T-helper 1 cell treated with Interleukin-12 subunit alpha and Interleukin-12 subunit beta and Interleukin-4 antibody, amounts not matched to agents 30 ng/mL and 1 ng/mL, for 36 hours (primary cell): ENCODE data around the gene ANKFN1. TPM values are rescaled to one million over a fixed set of nuclear protein-coding genes. Genes with fewer than 3 reads are reported as not detected.
"Not testable (repeated sequence)": the region's sequence is repeated elsewhere in the genome, so short reads cannot be mapped to it uniquely, and the experiment has no call there.

Experiments used
- intact Hi-C: fragments of 100-400 bp; cut with micrococcal nuclease; formaldehyde crosslinking; loops from one replicate; pipeline ENCODE4 v1.15.1; 2024
- total RNA-seq: library from RNA; stranded (reverse); gene quantifications from 2 replicates; pipeline ENCODE4 v1.2.3, GENCODE V29; 2022

Gene ANKFN1
- total RNA-seq, 1 donor from 2014 or later = not detected

DNA sequence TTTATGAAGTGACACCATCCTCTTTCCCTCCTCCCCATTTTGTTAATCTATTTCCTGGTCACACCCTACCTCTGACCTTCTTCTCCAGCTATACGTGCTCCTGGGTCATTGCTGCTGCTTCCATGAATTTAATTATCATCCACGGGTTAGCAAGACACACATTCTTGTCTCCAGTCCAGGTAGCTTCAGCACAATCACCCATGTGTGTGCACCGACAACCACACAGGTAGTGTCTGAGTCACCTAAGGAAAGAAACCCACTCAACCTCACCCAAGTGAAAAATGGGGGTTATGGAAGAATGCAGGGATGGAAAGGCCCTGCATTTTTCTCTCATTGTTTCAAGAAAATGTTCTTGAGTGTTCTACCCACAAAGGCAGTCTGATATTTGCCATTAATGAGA is 135.5 kb downstream of the ANKFN1 start:
- intact Hi-C loops = not testable (repeated sequence)

DNA sequence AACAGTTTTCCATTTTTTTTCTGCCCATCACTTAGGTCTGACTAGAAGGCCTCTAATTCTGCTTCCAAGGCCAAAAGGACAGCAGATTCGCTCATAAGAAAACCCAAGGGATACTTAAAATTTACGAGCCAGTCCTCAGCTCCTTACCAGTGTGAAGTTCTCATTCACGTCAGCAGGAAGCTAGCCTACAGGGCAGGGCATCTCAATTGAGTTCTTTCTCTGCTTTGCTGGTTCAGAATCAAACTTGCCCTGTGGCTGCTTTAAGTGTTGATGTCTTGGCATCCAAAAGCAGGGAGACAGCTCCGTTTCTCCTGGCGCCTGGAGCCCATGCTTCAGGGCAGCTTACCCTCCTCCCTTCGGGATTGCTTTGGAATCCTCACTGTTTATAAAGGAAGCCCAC is 136.0 kb downstream of the ANKFN1 start:
- intact Hi-C loops = no loop called here

- intact Hi-C loops = no loop called here
Measured at GRCh38 chr17:56290101-56290801, 137.0 kb downstream of the ANKFN1 start.

DNA sequence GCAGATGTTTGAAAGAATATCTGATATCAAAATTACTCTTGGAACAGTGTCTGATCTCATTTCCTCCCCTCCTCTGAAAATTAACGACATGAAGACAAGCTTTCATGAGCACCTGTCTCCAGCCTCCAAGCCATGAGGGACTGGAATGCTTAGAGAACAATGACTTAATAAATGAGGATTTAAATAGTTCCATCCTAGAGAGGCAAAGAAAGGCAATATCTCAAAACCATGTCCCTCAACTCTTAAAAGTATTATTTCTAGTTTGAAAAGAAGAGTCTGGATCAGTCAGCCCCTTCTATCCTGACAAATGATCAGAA is 137.5 kb downstream of the ANKFN1 start:
- intact Hi-C loops = no loop called here

- intact Hi-C loops = no loop called here
Measured at GRCh38 chr17:56291226-56291805, 138.0 kb downstream of the ANKFN1 start.

- intact Hi-C loops = no loop called here
Measured at GRCh38 chr17:56292010-56292409, 138.7 kb downstream of the ANKFN1 start.

DNA sequence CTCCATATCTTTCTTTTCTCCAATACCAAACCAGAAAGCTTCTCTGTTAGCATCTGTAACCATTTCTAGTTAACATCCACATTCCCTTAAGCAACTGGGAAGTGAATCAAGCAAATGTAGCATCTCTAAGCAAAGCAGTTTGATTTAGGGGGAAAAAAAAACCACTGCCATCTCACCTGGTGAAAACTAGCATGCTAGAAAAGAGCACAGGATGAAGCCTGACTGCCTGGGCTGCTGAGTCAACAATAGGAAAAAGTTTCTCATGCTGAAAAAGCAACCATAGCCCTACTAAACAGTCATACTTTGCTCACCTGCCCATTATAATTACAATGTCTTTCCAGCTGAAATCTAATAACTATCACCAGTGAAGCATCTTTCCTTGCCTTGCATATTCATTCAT is 139.3 kb downstream of the ANKFN1 start:
- intact Hi-C loops = no loop called here

- intact Hi-C loops = no loop called here
Measured at GRCh38 chr17:56297184-56297583, 143.9 kb downstream of the ANKFN1 start.

DNA sequence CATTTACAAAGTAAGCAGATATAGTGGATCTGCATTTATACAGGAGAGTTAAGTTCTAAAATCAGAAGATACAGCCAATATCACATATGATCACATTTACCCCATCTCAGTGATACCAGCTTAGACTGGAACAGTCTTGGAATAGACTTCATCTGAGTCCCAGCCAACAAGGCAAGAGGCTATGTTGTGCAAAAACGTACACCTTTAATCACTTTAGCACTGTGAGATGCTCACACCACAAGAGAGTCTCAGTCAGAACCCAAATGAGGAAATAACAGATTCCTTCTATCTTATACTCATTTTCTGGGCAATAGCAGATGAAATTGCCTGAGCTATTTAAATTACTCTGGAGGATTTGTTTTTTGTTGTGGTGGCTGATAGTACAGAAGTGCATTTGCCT is 145.6 kb downstream of the ANKFN1 start:
- intact Hi-C loops = no loop called here

GRCh38 chr17:56300144-56300543 is 146.9 kb downstream of the ANKFN1 start:
- intact Hi-C loops = no loop called here

DNA sequence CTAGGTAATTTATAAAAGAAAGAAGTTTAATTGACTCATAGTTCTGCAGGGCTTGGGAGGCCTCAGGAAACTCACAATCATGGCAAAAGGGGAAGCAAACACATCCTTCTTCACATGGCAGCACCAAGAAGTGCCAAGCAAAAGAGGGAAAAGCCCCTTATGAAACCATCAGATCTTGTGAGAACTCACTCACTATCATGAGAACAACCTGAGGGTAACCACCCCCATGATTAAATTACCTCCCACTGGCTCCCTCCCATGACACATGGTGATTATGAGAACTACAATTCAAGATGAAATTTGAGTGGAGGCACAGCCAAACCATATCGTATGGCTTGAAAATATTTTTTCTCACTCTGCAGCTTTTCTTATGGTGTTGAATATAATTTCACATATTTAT is 151.7 kb downstream of the ANKFN1 start:
- intact Hi-C loops = no loop called here

DNA sequence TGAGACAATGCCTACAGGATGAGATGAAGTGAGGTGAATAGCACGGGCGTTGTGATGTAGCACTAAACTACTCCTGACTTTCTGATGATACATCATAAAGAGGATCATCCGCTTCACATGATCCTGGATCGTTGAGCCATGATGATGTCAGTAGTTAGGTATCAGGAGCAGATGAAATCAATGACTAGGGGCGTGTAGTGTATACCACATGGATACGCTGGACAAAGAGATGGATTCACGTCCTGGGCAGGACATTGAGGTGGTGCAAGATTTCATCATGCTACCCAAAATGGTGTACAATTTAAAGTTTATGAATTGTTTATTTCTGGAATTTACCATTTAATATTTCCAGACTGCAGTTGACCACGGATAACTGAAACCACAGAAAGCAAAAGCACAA is 156.6 kb downstream of the ANKFN1 start:
- intact Hi-C loops = no loop called here

DNA sequence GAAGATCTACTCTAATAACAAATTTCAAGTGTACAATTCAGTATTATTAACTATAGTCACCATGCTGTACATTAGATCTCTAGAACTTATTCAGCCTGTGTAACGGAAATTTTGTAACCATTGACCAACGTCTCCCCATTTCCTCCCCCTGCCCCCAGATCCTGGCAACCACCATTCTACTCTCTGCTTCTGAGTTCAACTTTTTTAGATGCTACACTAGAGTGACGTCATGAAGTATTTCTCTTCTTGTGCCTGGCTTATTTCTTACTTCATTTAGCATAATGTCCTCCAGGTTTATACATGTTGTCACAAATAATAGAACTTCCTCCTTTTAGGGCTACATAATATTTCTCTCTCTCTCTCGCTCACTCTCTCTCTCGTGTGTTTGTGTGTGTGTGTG is 157.5 kb downstream of the ANKFN1 start:
- intact Hi-C loops = no loop called here

GRCh38 chr17:56313201-56313600 is 159.9 kb downstream of the ANKFN1 start:
- intact Hi-C loops = no loop called here

DNA sequence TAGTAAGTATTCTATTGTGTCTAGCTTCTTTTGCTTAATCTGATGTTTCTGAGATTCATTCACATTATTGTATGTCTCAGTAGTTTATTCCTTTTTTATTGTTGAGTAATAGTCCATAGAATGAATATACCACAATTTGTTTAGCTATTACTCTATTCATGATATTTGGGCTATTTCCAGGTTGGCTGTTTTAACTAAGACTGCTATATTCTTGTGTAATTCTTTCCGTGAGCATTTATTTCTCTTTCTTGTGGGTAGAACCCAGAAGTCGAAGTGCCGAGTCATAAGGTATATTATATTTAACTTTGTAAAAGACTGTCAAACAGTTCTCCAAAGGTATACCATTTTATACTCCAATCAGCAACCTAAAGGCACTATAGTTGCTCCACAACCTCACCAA is 160.8 kb downstream of the ANKFN1 start:
- intact Hi-C loops = no loop called here

DNA sequence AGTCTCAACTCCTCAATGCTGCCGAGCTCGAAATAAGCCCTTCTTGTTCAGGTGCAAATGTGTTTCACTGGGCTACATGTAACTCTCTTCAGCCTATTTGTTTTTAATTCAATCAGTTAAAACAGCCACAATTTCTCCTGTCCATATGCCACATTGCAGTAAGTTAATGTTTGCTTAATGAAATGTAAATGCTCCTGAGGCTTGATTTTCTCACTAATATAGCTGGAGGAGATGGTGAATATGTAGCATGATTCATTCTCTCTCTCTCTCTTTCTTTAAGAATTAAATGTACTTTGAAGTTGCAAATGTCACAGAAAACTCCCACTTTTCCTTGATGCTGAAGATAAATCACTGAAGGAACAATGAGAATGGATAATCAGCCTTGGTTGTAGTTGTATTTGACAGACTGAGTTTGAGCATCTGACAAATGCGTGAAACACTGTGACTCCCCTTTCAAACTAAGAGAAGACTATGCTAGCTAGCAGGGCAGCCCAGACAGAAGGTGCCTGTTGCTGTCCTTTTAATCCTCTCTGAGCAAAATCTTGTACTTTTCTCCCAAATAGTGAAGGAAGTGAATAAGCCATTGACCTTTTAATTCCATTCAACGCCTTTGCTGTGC is 161.8 kb downstream of the ANKFN1 start:
- intact Hi-C loops = loop anchor here (5.0 kb wide), 2 partner anchors 578 to 598 kb away; no protein-coding TSS in a partner anchor

DNA sequence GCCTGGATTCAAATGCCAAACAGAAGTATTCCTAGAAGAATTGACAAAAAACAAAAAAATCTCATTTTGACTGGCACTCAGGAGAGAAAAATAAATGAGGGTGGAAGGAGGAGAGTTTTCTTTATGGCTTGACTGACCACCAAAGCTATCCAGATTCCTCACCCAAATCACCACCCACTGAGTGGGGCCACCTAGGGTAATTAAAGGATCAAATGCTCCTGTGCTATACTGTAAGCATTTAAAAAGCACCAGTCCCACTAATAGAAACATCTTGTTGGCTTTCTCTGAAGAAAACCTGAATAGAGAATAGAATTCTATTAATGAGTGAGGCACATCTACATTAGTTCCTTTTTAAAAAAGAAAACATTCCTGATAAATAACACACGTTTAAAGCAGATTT is 163.3 kb downstream of the ANKFN1 start:
- intact Hi-C loops = loop anchor here (5.0 kb wide), 2 partner anchors 579 to 599 kb away; no protein-coding TSS in a partner anchor

DNA sequence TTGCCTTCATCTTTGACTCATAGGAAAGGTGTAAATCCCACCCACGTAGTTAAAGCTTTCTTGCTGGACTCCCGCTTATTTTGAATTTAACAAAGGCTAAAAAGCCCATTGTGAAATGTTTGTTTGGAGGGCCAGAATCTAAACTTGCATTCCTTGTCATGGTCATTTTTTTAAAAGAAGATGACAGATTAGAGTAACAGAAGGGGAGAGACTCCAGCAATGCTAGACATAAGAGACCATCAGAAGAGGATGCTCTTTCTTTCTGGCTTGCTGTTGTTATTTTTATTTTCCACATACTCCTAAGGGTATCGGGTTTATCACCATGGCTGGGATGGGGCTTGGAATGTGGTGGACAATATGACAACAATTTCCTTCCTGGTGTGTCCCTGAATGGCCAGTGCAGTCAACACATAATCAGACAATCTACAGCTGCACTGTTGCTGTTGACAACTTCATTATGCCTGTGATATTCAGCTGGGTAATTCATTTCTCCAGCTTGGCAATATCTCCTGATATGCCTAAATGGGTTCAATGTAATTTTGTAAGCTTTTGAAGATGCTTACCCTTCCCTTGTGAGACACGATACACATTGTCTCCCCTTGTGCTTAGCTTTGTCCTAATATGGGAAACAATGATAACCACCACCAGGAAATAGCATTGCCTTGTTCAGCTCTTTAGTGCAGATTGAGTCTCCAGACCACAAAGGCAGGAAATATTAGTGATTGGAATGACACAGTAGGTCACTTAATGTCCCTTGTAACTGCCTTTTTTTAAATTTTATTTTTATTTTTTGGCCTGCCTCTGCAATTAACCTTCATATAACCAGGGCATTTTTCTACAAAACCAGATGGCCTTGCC is 164.3 kb downstream of the ANKFN1 start:
- intact Hi-C loops = loop anchor here (5.0 kb wide), 2 partner anchors 580 to 600 kb away; no protein-coding TSS in a partner anchor

DNA sequence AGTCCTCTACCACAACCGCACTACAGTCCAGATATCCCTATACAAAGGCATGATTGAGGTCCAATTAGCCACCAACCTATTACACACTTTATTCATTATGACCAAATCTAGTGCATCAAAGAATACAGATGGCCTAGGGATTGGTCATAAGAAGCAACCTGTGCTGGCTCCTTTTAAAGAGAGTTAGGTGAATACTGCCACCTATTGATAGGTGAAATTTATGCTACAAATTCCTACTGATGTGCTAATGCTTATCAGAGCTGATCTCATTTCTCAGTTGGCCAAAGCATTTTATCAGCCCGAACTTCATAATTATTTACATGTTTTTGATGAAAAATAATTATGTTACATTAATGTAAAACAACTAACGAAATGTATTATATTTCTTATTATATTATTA is 166.3 kb downstream of the ANKFN1 start:
- intact Hi-C loops = loop anchor here (1.0 to 5.0 kb wide), 4 partner anchors 193 to 793 kb away; no protein-coding TSS in a partner anchor

DNA sequence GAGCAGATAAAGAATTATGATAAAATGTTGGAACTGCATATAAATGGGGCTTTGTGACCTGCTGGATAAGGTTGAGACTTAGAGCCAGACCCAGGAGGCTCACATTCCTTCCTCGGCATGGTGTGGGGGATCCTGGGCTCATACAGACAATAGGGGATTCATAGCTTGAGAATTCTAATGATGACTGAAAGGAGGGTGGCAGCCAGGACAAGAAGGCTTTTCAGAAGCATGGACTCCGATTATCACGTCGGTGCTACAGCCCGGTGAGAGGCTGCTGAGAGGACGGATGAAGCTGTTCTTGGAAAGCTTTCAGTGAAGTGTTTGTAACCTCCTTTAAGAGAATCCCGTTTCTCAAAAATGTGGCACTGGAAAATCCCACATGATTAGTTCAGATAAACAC is 167.2 kb downstream of the ANKFN1 start:
- intact Hi-C loops = no loop called here

DNA sequence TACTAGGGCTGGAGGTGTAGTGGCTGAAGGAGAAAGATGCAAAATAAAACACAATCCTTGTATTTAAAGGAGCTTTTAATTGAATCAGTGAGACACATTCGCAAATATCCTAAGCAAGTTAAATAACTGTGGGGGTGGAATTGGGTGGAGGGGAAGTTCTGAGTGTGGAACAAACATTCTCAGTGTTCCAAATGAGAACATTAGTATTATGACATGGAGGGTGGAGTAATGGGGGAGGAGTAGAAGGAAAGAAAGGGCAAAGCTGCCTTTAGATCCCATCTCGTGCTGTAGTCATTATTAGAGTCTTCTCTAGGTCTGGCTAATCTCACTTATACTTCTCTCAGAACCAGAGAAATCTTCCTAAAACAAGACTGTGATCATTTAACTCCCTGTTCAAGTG is 169.7 kb downstream of the ANKFN1 start:
- intact Hi-C loops = no loop called here

DNA sequence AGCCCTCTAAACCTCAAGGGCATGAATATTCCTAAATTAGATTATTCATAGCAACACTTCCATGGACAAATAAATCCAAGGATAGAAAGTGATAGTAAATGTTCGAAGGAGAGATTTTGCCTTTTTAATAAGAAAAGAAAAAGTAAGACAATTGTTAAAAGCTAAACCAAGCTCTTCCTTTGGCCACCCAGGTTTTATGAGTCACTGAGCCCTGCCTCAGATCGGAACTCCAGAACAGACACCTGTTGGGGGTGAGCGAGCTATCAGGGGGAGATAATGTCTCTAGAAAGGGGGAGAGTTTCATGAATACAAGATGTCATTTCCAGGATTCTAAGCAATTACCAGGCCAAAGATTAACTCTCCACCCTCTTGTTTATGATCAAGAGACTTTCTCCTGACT is 171.4 kb downstream of the ANKFN1 start:
- intact Hi-C loops = no loop called here
